ENCODE measurements around the gene FMNL2. TPM values are rescaled to one million over a fixed set of nuclear protein-coding genes. Genes with fewer than 3 reads are reported as not detected.

FMNL2 gene
- total RNA-seq, 1 experiment from 2014 or later: 29.0 TPM

GRCh38 chr2:152379089-152379488 lies 44.1 kb downstream of the FMNL2 start:
- no peaks in the 10 kb centered on the region for H3K27me3 ChIP-seq (ENCODE audit: insufficient read depth, low read depth)
- no peak overlapping the region for H3K4me2 ChIP-seq
- H3K36me3 ChIP-seq (ENCODE audit: low read depth): no peaks in the 10 kb centered on the region
- POLR2A ChIA-PET (ENCODE audit: unreplicated experiment): no interaction called here
- no peak overlapping the region for H3K4me3 ChIP-seq
- TF ChIP-seq EZH2 (IDR thresholded peaks at IDR 0.05; ENCODE audit: low read depth) (no peak), CTCF (conservative IDR thresholded peaks at IDR 0.05) (no peak)
- H3K9me3 ChIP-seq (ENCODE audit: insufficient read depth, low read depth): no peaks in the 10 kb centered on the region
- no TSS peak for BruUV-seq (replicated peaks)
- intact Hi-C loops (cut with micrococcal nuclease; ENCODE audit: unreplicated experiment): no loop called here
- no peak for DNase-seq
- H4K20me1 ChIP-seq (ENCODE audit: insufficient read depth): no peaks in the 10 kb centered on the region; the same call in 1 of the 2 replicates
- H3K27ac ChIP-seq: no peak overlapping the region
- CTCF ChIA-PET: no interaction called here
- no peaks in the 10 kb centered on the region for H3K9me2 ChIP-seq (ENCODE audit: insufficient read depth)
- H3K4me1 ChIP-seq (replicated peaks; ENCODE audit: insufficient read depth): peaks cover 25% of the 10 kb centered on the region
- no peak overlapping the region for H2AFZ ChIP-seq
- peaks cover 94% of the 10 kb centered on the region for H3K79me2 ChIP-seq (ENCODE audit: low read depth)
- no peaks in the 10 kb centered on the region for H3F3A ChIP-seq (ENCODE audit: insufficient read depth, low read depth)

GRCh38 chr2:152380261-152381055 lies 45.5 kb downstream of the FMNL2 start:
- H4K20me1 ChIP-seq (ENCODE audit: insufficient read depth): no peaks in the 10 kb centered on the region; the same call in 1 of the 2 replicates
- no peak overlapping the region for H2AFZ ChIP-seq
- H3K4me1 ChIP-seq (replicated peaks; ENCODE audit: insufficient read depth): peaks cover 25% of the 10 kb centered on the region
- no peak overlapping the region for H3K4me3 ChIP-seq
- H3K9me2 ChIP-seq (ENCODE audit: insufficient read depth): no peaks in the 10 kb centered on the region
- no peaks in the 10 kb centered on the region for H3K36me3 ChIP-seq (ENCODE audit: low read depth)
- H3K27ac ChIP-seq: no peak overlapping the region
- H3F3A ChIP-seq (ENCODE audit: insufficient read depth, low read depth): no peaks in the 10 kb centered on the region
- H3K4me2 ChIP-seq: no peak overlapping the region
- ChIA-PET CTCF (no interaction called here), POLR2A (ENCODE audit: unreplicated experiment) (interaction anchor here (0.6 kb wide), 1 partner anchor 166 kb away, joined by 3 read pairs; no protein-coding TSS in a partner anchor)
- peaks cover 93% of the 10 kb centered on the region for H3K79me2 ChIP-seq (ENCODE audit: low read depth)
- intact Hi-C loops (cut with micrococcal nuclease; ENCODE audit: unreplicated experiment): no loop called here
- no peaks in the 10 kb centered on the region for H3K9me3 ChIP-seq (ENCODE audit: insufficient read depth, low read depth)
- no peaks in the 10 kb centered on the region for H3K27me3 ChIP-seq (ENCODE audit: insufficient read depth, low read depth)
- BruUV-seq (replicated peaks): no TSS peak
- DNase-seq: no peak
- TF ChIP-seq EZH2 (IDR thresholded peaks at IDR 0.05; ENCODE audit: low read depth) (no peak), CTCF (conservative IDR thresholded peaks at IDR 0.05) (no peak)

GRCh38 chr2:152383702-152384101 lies 48.7 kb downstream of the FMNL2 start:
- no peak for DNase-seq
- CTCF ChIA-PET: no interaction called here
- H3K79me2 ChIP-seq (ENCODE audit: low read depth): peaks cover 90% of the 10 kb centered on the region

More at GRCh38 chr2:152383702-152384101, 48.7 kb downstream of the FMNL2 start:
- Histone ChIP-seq H3K27me3 (ENCODE audit: insufficient read depth, low read depth) (no peaks in the 10 kb centered on the region), H3K4me1 (replicated peaks; ENCODE audit: insufficient read depth) (no peaks in the 10 kb centered on the region), H3K9me3 (ENCODE audit: insufficient read depth, low read depth) (no peaks in the 10 kb centered on the region), H3F3A (ENCODE audit: insufficient read depth, low read depth) (no peaks in the 10 kb centered on the region), H3K36me3 (ENCODE audit: low read depth) (no peaks in the 10 kb centered on the region), H2AFZ (no peak overlapping the region), H4K20me1 (ENCODE audit: insufficient read depth) (no peaks in the 10 kb centered on the region), H3K4me2 (no peak overlapping the region), H3K27ac (no peak overlapping the region), H3K9me2 (ENCODE audit: insufficient read depth) (no peaks in the 10 kb centered on the region), H3K4me3 (no peak overlapping the region)
- intact Hi-C loops (cut with micrococcal nuclease; ENCODE audit: unreplicated experiment): no loop called here
- POLR2A ChIA-PET (ENCODE audit: unreplicated experiment): no interaction called here
- TF ChIP-seq EZH2 (IDR thresholded peaks at IDR 0.05; ENCODE audit: low read depth): no peak
- no peak for TF ChIP-seq CTCF (conservative IDR thresholded peaks at IDR 0.05)
- BruUV-seq (replicated peaks): no TSS peak

All from PC-9 (cell line).